Liver (tissue), 9 donors: ENCODE results near the gene SDK2. TPM values are rescaled to one million over a fixed set of nuclear protein-coding genes. Genes with fewer than 3 reads are reported as not detected.

Source experiments
- DNase-seq: peaks from one replicate; pipeline ENCODE4 v3.0.0-alpha.2; 2017; ENCODE audit warnings: low spot score
- H3K27ac ChIP-seq, 2 donors: one replicate each; pipeline ENCODE4 v1.7.0; 2013; ENCODE audit warnings: inconsistent platforms in 2 of 2, low read length in 2 of 2, control low read depth in 1 of 2, low read depth in 1 of 2, mild to moderate bottlenecking in 1 of 2
- H3K27me3 ChIP-seq, 4 donors: one replicate each; pipeline versions ENCODE4 v1.6.1 to v1.7.0; 2013; ENCODE audit warnings: low read length in 3 of 4, inconsistent platforms in 1 of 4, mild to moderate bottlenecking in 1 of 4, moderate library complexity in 1 of 4; ENCODE audit not compliant: control insufficient read depth in 4 of 4, insufficient read depth in 4 of 4
- H3K36me3 ChIP-seq, 4 donors: one replicate each; pipeline versions ENCODE4 v1.6.1 to v1.7.0; 2013; ENCODE audit warnings: low read length in 3 of 4, mild to moderate bottlenecking in 3 of 4, low read depth in 1 of 4, moderate library complexity in 1 of 4; ENCODE audit not compliant: control insufficient read depth in 4 of 4, insufficient read depth in 3 of 4
- H3K4me1 ChIP-seq, 4 donors: one replicate each; pipeline versions ENCODE4 v1.6.1 to v1.7.0; 2013; ENCODE audit warnings: low read length in 3 of 4, mild to moderate bottlenecking in 3 of 4, moderate library complexity in 1 of 4; ENCODE audit not compliant: control insufficient read depth in 4 of 4, insufficient read depth in 4 of 4
- H3K4me3 ChIP-seq, 3 donors: one replicate each; pipeline versions ENCODE4 v1.6.1 to v1.7.0; 2013; ENCODE audit warnings: low read length in 3 of 3, control low read depth in 1 of 3, low read depth in 1 of 3, mild to moderate bottlenecking in 1 of 3
- H3K9ac ChIP-seq, 2 donors: one replicate each; pipeline ENCODE4 v1.7.0; 2013; ENCODE audit warnings: low read length in 2 of 2, mild to moderate bottlenecking in 2 of 2, moderate library complexity in 2 of 2, control low read depth in 1 of 2, low read depth in 1 of 2
- H3K9me3 ChIP-seq, 4 donors: one replicate each; pipeline versions ENCODE4 v1.6.1 to v1.7.0; 2013; ENCODE audit warnings: low read length in 3 of 4; ENCODE audit not compliant: control insufficient read depth in 4 of 4
- EGR1 ChIP-seq, 2 donors: IDR thresholded peaks; 2 replicates each; pipeline ENCODE4 v1.6.1; 2016 to 2018; ENCODE audit warnings: antibody characterized with exemption in 2 of 2, low read depth in 2 of 2
- FOXA1 ChIP-seq: IDR thresholded peaks from 2 replicates; pipeline ENCODE4 v1.6.1; 2016; ENCODE audit warnings: antibody characterized with exemption
- FOXA2 ChIP-seq: IDR thresholded peaks from 2 replicates; pipeline ENCODE4 v1.6.1; 2016; ENCODE audit warnings: antibody characterized with exemption
- GABPA ChIP-seq, 2 donors: IDR thresholded peaks in 1 of 2; conservative IDR thresholded peaks in 1 of 2; 2 replicates each; pipeline ENCODE4 v1.6.1; 2016; ENCODE audit warnings: antibody characterized with exemption in 2 of 2, mild to moderate bottlenecking in 1 of 2, moderate library complexity in 1 of 2
- HNF4A ChIP-seq, 2 donors: conservative IDR thresholded peaks; 2 replicates each; pipeline ENCODE4 v1.6.1; 2016; ENCODE audit warnings: antibody characterized with exemption in 2 of 2, mild to moderate bottlenecking in 2 of 2
- HNF4G ChIP-seq: IDR thresholded peaks from 2 replicates; pipeline ENCODE4 v1.6.1; 2016; ENCODE audit warnings: antibody characterized with exemption
- JUND ChIP-seq, 2 donors: IDR thresholded peaks; 2 replicates each; pipeline ENCODE4 v1.6.1; 2016; ENCODE audit warnings: antibody characterized with exemption in 2 of 2
- NR2F2 ChIP-seq: IDR thresholded peaks from 2 replicates; pipeline ENCODE4 v1.6.1; 2016; ENCODE audit warnings: antibody characterized with exemption
- RAD21 ChIP-seq, 2 donors: IDR thresholded peaks; 2 replicates each; pipeline ENCODE4 v1.6.1; 2016; ENCODE audit warnings: antibody characterized with exemption in 2 of 2, mild to moderate bottlenecking in 2 of 2
- RXRA ChIP-seq, 2 donors: IDR thresholded peaks; 2 replicates each; pipeline ENCODE4 v1.6.1; 2017 to 2018; ENCODE audit warnings: antibody characterized with exemption in 2 of 2, mild to moderate bottlenecking in 1 of 2
- SP1 ChIP-seq: IDR thresholded peaks from 2 replicates; pipeline ENCODE4 v1.6.1; 2018; ENCODE audit warnings: antibody characterized with exemption, mild to moderate bottlenecking
- TAF1 ChIP-seq: conservative IDR thresholded peaks from 2 replicates; pipeline ENCODE4 v1.6.1; 2016; ENCODE audit warnings: antibody characterized with exemption, mild to moderate bottlenecking
- YY1 ChIP-seq: IDR thresholded peaks from 2 replicates; pipeline ENCODE4 v1.6.1; 2016; ENCODE audit warnings: antibody characterized with exemption, mild to moderate bottlenecking
- WGBS: extraction: QIAGEN DNeasy Blood & Tissue Kit; methylation state at CpG from one replicate; pipeline ENCODE4 v1.1.7; 2013; 5-methylcytosine and 5-hydroxymethylcytosine counted together
- polyA plus RNA-seq, 2 donors: library from polyadenylated mRNA; stranded (reverse) in 1 of 2; unstranded in 1 of 2; fragments of 200-250 nt in 1 of 2; fragments of >200 nt in 1 of 2; fragmentation: Nextera tagmentation in 1 of 2; extraction: Ambion mirVana in 1 of 2; gene quantifications; one replicate each; pipeline versions ENCODE4 v1.2.1 to v1.2.3, GENCODE V29; 2013 to 2015
- total RNA-seq, 2 donors: library from RNA; depleted of rRNA; stranded (reverse); fragments of >200 nt; gene quantifications; one replicate each; pipeline ENCODE4 v1.2.3, GENCODE V29; 2014
- TF ChIP-seq, protein P1 (sequence below): IDR thresholded peaks from 2 replicates; pipeline ENCODE4 v1.6.1; 2016; ENCODE audit warnings: antibody characterized with exemption, mild to moderate bottlenecking
- TF ChIP-seq, protein P2 (sequence below): IDR thresholded peaks from 2 replicates; pipeline ENCODE4 v1.6.1; 2016; ENCODE audit warnings: antibody characterized with exemption
- TF ChIP-seq, protein P3 (sequence below): IDR thresholded peaks from 2 replicates; pipeline ENCODE4 v1.6.1; 2016; ENCODE audit warnings: antibody characterized with exemption
- TF ChIP-seq, protein P4 (sequence below): IDR thresholded peaks from 2 replicates; pipeline ENCODE4 v1.6.1; 2016; ENCODE audit warnings: antibody characterized with exemption
- TF ChIP-seq, protein P5 (sequence below): fragments of 150-350 bp; IDR thresholded peaks from 2 replicates; pipeline ENCODE4 v1.5.1; 2017; ENCODE audit warnings: improper control_type of control experiment, low read depth, low read length; ENCODE audit not compliant: missing input control
- donor health status: healthy.
- donor health status: healthy.
- donor health status: healthy.
- donor health status: healthy.
- donor health status: healthy.

Gene SDK2
- total and polyA plus RNA-seq, 4 donors = 0.05 to 0.42 (median 0.10) TPM

DNA sequence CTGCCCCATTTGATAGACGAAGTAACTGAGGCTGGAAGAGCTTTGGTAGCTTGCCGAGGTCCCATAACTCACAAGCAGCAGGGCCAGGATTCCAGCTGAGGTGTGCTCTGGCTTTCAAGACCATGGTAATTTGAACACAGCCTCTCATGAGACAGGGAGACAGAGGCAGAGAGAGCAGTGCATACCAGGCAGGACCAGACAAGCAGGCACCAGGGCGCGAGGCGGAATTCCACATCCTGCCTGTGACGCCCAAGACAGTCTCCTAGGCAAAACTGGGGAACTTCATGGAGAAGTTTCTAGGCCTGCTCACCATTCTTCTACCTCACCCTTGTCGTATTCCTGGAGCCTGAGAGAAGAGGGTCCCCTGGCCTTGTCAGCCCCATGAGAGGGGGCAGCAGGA is 19.2 kb downstream of the SDK2 start (continued):
- TF ChIP-seq, protein P1, sequence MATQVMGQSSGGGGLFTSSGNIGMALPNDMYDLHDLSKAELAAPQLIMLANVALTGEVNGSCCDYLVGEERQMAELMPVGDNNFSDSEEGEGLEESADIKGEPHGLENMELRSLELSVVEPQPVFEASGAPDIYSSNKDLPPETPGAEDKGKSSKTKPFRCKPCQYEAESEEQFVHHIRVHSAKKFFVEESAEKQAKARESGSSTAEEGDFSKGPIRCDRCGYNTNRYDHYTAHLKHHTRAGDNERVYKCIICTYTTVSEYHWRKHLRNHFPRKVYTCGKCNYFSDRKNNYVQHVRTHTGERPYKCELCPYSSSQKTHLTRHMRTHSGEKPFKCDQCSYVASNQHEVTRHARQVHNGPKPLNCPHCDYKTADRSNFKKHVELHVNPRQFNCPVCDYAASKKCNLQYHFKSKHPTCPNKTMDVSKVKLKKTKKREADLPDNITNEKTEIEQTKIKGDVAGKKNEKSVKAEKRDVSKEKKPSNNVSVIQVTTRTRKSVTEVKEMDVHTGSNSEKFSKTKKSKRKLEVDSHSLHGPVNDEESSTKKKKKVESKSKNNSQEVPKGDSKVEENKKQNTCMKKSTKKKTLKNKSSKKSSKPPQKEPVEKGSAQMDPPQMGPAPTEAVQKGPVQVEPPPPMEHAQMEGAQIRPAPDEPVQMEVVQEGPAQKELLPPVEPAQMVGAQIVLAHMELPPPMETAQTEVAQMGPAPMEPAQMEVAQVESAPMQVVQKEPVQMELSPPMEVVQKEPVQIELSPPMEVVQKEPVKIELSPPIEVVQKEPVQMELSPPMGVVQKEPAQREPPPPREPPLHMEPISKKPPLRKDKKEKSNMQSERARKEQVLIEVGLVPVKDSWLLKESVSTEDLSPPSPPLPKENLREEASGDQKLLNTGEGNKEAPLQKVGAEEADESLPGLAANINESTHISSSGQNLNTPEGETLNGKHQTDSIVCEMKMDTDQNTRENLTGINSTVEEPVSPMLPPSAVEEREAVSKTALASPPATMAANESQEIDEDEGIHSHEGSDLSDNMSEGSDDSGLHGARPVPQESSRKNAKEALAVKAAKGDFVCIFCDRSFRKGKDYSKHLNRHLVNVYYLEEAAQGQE = no peak
- no peak for TF ChIP-seq SP1
- no peak for TF ChIP-seq YY1
- TF ChIP-seq, protein P2, sequence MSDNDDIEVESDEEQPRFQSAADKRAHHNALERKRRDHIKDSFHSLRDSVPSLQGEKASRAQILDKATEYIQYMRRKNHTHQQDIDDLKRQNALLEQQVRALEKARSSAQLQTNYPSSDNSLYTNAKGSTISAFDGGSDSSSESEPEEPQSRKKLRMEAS = no peak
- TF ChIP-seq HNF4A (conservative IDR thresholded peaks at IDR 0.05) = no peak
- no peak for TF ChIP-seq RAD21 (IDR thresholded peaks at IDR 0.05)

DNA sequence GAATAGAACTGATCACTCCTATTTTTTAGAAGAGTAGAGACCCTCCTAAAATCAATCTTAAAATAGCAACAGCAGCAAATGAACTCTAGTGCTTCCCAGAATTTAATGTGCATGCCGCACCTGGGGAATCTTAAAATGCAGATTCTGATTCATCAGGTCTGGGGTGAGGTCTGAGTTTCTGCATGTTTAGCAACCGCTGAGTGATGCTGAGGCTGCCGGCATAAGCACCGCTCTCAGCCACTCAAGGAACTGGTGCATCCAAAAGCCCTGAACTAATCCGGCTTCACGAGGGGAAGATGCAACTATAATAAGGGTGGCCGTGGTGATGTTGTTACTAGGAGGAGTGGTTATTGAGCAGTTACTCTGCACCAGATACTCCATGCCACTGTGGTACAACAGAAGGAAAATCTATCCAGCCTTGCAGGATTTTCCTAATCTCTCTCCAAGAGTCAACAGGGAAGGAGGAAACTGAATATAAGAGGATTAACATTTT is 19.7 kb downstream of the SDK2 start:
- Histone ChIP-seq H3K9ac (no peak overlapping the region), H3K27me3 (no peaks in the 10 kb centered on the region), H3K4me3 (no peak overlapping the region), H3K27ac (no peak overlapping the region), H3K4me1 (no peaks in the 10 kb centered on the region), H3K9me3 (peaks cover 0 to 4% (median 1%) of the 10 kb centered on the region in 4 donors), H3K36me3 (no peaks in the 10 kb centered on the region)
- DNase-seq = no peak
- 90% methylated on average over 7 of the region's 7 CpGs for WGBS
- TF ChIP-seq FOXA2 (no peak), JUND (IDR thresholded peaks at IDR 0.05) (no peak), NR2F2 (no peak), YY1 (no peak), RAD21 (IDR thresholded peaks at IDR 0.05) (no peak), FOXA1 (no peak), HNF4G (no peak), RXRA (IDR thresholded peaks at IDR 0.05) (no peak), SP1 (no peak), GABPA (IDR thresholded peaks at IDR 0.05 in 1 of 2, conservative IDR thresholded peaks at IDR 0.05 in 1 of 2) (no peak), EGR1 (IDR thresholded peaks at IDR 0.05; ENCODE audit: low read depth in 2 of 2) (no peak), HNF4A (conservative IDR thresholded peaks at IDR 0.05) (no peak), TAF1 (no peak)
- TF ChIP-seq, protein P3, sequence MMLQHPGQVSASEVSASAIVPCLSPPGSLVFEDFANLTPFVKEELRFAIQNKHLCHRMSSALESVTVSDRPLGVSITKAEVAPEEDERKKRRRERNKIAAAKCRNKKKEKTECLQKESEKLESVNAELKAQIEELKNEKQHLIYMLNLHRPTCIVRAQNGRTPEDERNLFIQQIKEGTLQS = no peak
- TF ChIP-seq, protein P1 = no peak
- TF ChIP-seq, protein P2 = no peak
- TF ChIP-seq, protein P4, sequence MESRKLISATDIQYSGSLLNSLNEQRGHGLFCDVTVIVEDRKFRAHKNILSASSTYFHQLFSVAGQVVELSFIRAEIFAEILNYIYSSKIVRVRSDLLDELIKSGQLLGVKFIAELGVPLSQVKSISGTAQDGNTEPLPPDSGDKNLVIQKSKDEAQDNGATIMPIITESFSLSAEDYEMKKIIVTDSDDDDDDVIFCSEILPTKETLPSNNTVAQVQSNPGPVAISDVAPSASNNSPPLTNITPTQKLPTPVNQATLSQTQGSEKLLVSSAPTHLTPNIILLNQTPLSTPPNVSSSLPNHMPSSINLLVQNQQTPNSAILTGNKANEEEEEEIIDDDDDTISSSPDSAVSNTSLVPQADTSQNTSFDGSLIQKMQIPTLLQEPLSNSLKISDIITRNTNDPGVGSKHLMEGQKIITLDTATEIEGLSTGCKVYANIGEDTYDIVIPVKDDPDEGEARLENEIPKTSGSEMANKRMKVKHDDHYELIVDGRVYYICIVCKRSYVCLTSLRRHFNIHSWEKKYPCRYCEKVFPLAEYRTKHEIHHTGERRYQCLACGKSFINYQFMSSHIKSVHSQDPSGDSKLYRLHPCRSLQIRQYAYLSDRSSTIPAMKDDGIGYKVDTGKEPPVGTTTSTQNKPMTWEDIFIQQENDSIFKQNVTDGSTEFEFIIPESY = no peak
- TF ChIP-seq, protein P5, sequence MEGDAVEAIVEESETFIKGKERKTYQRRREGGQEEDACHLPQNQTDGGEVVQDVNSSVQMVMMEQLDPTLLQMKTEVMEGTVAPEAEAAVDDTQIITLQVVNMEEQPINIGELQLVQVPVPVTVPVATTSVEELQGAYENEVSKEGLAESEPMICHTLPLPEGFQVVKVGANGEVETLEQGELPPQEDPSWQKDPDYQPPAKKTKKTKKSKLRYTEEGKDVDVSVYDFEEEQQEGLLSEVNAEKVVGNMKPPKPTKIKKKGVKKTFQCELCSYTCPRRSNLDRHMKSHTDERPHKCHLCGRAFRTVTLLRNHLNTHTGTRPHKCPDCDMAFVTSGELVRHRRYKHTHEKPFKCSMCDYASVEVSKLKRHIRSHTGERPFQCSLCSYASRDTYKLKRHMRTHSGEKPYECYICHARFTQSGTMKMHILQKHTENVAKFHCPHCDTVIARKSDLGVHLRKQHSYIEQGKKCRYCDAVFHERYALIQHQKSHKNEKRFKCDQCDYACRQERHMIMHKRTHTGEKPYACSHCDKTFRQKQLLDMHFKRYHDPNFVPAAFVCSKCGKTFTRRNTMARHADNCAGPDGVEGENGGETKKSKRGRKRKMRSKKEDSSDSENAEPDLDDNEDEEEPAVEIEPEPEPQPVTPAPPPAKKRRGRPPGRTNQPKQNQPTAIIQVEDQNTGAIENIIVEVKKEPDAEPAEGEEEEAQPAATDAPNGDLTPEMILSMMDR = no peak
